GM19328 (cell line): ENCODE results near the gene SAP30BP.

Experiments
- ATAC-seq: cut with Tn5 transposase; IDR thresholded peaks from one replicate; pipeline ENCODE4 v1.9.1; 2021; ENCODE audit warnings: mild to moderate bottlenecking, moderate library complexity; ENCODE audit not compliant: unreplicated experiment

SAP30BP gene

GRCh38 chr17:75684249-75684648, 17.1 kb downstream of the SAP30BP start:
- no peak for ATAC-seq

- no peak for ATAC-seq
Measured at GRCh38 chr17:75684924-75685323, 17.8 kb downstream of the SAP30BP start.

- ATAC-seq = no peak
Measured at GRCh38 chr17:75685499-75685898, 18.4 kb downstream of the SAP30BP start.

GRCh38 chr17:75688209-75688825, 21.2 kb downstream of the SAP30BP start:
- no peak for ATAC-seq

GRCh38 chr17:75689441-75689873, 22.3 kb downstream of the SAP30BP start:
- ATAC-seq = no peak

GRCh38 chr17:75691371-75691791, 24.2 kb downstream of the SAP30BP start:
- ATAC-seq = no peak

GRCh38 chr17:75691801-75692626, 24.9 kb downstream of the SAP30BP start:
- no peak for ATAC-seq

- ATAC-seq = no peak
Measured at GRCh38 chr17:75692976-75693375, 25.8 kb downstream of the SAP30BP start.

- ATAC-seq = no peak
Measured at GRCh38 chr17:75693500-75694481, 26.7 kb downstream of the SAP30BP start.

- no peak for ATAC-seq
Measured at GRCh38 chr17:75694536-75694935, 27.4 kb downstream of the SAP30BP start.

- no peak for ATAC-seq
Measured at GRCh38 chr17:75695141-75695829, 28.1 kb downstream of the SAP30BP start.

GRCh38 chr17:75695830-75696271, 28.7 kb downstream of the SAP30BP start:
- no peak for ATAC-seq

GRCh38 chr17:75697651-75698291, 30.6 kb downstream of the SAP30BP start:
- ATAC-seq = no peak

GRCh38 chr17:75698659-75699058, 31.5 kb downstream of the SAP30BP start:
- ATAC-seq = no peak

- ATAC-seq = no peak
Measured at GRCh38 chr17:75701288-75701687, 34.1 kb downstream of the SAP30BP start.

- ATAC-seq = no peak
Measured at GRCh38 chr17:75703191-75703590, 36.1 kb downstream of the SAP30BP start.

GRCh38 chr17:75703591-75703990, 36.5 kb downstream of the SAP30BP start:
- no peak for ATAC-seq

- ATAC-seq = no peak
Measured at GRCh38 chr17:75704963-75705875, 38.1 kb downstream of the SAP30BP start.
